ENCODE measurements around the gene ZFPM1.

DNA sequence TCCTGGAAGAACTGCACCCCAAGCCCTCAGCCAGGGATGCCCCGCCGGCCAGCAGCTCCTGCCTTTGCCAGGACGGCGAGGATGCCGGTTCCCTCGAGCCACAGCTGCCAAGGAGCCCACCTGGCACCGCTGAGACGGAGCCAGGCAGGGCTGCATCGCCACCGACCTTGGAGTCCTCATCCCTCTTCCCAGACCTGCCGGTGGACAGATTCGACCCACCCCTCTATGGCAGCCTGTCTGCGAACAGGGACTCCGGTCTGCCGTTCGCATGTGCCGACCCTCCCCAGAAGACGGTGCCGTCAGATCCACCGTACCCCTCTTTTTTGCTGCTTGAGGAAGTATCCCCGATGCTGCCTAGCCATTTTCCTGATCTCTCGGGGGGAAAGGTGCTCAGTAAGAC lies 21.4 kb upstream of the ZFPM1 start:
- TF ChIP-seq, protein P1, sequence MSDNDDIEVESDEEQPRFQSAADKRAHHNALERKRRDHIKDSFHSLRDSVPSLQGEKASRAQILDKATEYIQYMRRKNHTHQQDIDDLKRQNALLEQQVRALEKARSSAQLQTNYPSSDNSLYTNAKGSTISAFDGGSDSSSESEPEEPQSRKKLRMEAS (IDR thresholded peaks at IDR 0.05), result no peak
- TF ChIP-seq EP300 (IDR thresholded peaks at IDR 0.05; ENCODE audit: borderline replicate concordance) (no peak), TCF12 (IDR thresholded peaks at IDR 0.05; ENCODE audit: low read depth) (no peak), FOXM1 (IDR thresholded peaks at IDR 0.05; ENCODE audit: borderline replicate concordance, low read depth) (no peak), RAD21 (IDR thresholded peaks at IDR 0.05; ENCODE audit: low read depth) (no peak), TEAD4 (IDR thresholded peaks at IDR 0.05) (no peak), YY1 (IDR thresholded peaks at IDR 0.05; ENCODE audit: low read depth) (no peak), TAF1 (IDR thresholded peaks at IDR 0.05; ENCODE audit: low read depth) (no peak), CEBPB (IDR thresholded peaks at IDR 0.05) (no peak), CREB1 (IDR thresholded peaks at IDR 0.05; ENCODE audit: low read depth) (no peak), NFIC (IDR thresholded peaks at IDR 0.05) (no peak)
- TF ChIP-seq, protein P2, sequence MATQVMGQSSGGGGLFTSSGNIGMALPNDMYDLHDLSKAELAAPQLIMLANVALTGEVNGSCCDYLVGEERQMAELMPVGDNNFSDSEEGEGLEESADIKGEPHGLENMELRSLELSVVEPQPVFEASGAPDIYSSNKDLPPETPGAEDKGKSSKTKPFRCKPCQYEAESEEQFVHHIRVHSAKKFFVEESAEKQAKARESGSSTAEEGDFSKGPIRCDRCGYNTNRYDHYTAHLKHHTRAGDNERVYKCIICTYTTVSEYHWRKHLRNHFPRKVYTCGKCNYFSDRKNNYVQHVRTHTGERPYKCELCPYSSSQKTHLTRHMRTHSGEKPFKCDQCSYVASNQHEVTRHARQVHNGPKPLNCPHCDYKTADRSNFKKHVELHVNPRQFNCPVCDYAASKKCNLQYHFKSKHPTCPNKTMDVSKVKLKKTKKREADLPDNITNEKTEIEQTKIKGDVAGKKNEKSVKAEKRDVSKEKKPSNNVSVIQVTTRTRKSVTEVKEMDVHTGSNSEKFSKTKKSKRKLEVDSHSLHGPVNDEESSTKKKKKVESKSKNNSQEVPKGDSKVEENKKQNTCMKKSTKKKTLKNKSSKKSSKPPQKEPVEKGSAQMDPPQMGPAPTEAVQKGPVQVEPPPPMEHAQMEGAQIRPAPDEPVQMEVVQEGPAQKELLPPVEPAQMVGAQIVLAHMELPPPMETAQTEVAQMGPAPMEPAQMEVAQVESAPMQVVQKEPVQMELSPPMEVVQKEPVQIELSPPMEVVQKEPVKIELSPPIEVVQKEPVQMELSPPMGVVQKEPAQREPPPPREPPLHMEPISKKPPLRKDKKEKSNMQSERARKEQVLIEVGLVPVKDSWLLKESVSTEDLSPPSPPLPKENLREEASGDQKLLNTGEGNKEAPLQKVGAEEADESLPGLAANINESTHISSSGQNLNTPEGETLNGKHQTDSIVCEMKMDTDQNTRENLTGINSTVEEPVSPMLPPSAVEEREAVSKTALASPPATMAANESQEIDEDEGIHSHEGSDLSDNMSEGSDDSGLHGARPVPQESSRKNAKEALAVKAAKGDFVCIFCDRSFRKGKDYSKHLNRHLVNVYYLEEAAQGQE (IDR thresholded peaks at IDR 0.05; ENCODE audit: low read depth), result no peak
- TF ChIP-seq, protein P3, sequence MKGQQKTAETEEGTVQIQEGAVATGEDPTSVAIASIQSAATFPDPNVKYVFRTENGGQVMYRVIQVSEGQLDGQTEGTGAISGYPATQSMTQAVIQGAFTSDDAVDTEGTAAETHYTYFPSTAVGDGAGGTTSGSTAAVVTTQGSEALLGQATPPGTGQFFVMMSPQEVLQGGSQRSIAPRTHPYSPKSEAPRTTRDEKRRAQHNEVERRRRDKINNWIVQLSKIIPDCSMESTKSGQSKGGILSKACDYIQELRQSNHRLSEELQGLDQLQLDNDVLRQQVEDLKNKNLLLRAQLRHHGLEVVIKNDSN (IDR thresholded peaks at IDR 0.05), result no peak
